Thoracic aorta (tissue), 2 donors: Measurements from ENCODE around the gene KRT16. TPM values are rescaled to one million over a fixed set of nuclear protein-coding genes. Genes with fewer than 3 reads are reported as not detected.

Source experiments
- ATAC-seq: fragments of 150-250 bp; one replicate; pipeline ENCODE4 v1.8.0; 2017; ENCODE audit warnings: low read depth; ENCODE audit not compliant: insufficient number of reproducible peaks, low FRiP score
- DNase-seq: peaks from one replicate; pipeline ENCODE4 v3.0.0-alpha.2; 2020; ENCODE audit warnings: low spot score
- H3K27ac ChIP-seq, 2 donors: fragments of 200-600 bp; sonication (generic); 1 replicate in 1 of 2; 2 replicates in 1 of 2; pipeline ENCODE4 v1.5.1; 2016; ENCODE audit warnings: mild to moderate bottlenecking in 2 of 2, moderate library complexity in 2 of 2
- H3K27me3 ChIP-seq: fragments of 200-600 bp; sonication (generic); replicated peaks from 2 replicates; pipeline ENCODE4 v1.6.0; 2016; ENCODE audit warnings: mild to moderate bottlenecking; ENCODE audit not compliant: insufficient read depth
- H3K36me3 ChIP-seq: fragments of 200-600 bp; sonication (generic); one replicate; pipeline ENCODE4 v1.5.1; 2016
- H3K4me1 ChIP-seq, 2 donors: fragments of 200-600 bp; sonication (generic); 1 replicate in 1 of 2; 2 replicates in 1 of 2; pipeline versions ENCODE4 v1.5.1 to v1.6.0; 2016; ENCODE audit warnings: low read depth in 2 of 2, mild to moderate bottlenecking in 1 of 2; ENCODE audit not compliant: control insufficient read depth in 1 of 2
- H3K4me3 ChIP-seq: fragments of 200-600 bp; sonication (generic); 2 replicates; pipeline ENCODE4 v1.5.1; 2016; ENCODE audit warnings: mild to moderate bottlenecking
- H3K9me3 ChIP-seq: fragments of 200-600 bp; sonication (generic); 2 replicates; pipeline ENCODE4 v1.5.1; 2016
- total RNA-seq, 2 donors: library from RNA; depleted of rRNA; stranded (reverse); fragments of >200 nt; gene quantifications; one replicate each; pipeline versions ENCODE4 v1.1.0 to v1.2.3, GENCODE V29; 2016
- TF ChIP-seq, protein P1 (sequence below): fragments of 200-600 bp; sonication (generic); IDR thresholded peaks from one replicate; pipeline ENCODE4 v1.5.1; 2019; ENCODE audit warnings: antibody characterized with exemption

The KRT16 gene
- total RNA-seq, 2 donors from 2014 or later = 6.5 to 16.8 TPM

DNA sequence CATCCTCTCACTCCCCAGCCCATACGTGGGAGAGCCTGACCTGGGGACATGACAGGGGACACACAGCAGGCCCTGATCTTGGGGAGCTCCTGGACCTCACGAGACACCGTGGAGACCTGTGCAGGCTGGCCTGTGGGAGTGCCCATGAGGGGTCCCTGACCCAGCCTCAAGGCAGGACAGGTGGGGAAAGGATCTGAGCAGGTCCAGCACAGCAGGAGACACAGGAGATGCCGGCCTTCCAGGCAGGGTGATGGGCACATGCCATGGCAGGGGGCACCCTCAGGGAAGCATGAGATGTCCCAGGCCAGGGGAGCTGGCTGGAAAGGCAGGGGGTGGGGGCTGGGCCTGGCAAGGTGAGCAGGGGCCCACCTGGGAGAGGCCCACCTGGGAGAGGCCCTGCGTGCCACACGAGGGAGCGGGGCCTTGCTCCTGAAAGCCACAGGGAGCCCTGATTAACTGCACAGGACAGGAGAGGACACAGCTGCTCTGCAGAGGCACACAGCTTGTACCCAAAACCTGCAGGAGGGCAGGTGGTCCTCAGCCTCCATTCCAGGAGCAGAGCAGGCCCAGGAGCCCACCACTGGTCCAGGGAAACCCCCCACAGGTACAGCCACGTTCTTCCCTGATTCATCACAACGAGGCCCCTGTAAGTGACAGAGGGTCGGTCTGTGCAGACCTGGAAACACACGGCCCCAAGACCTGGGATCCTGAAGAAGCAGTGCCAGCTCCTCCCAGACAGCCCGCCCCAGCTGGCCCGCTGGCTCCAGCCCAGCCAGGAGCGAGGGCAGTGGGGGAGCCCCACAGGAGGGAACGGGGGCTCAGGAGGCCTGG, 38.4 kb upstream of the KRT16 start:
- DNase-seq (no peak), ATAC-seq (no peak)
- Histone ChIP-seq H3K4me1 (peaks cover 6 to 36% of the 10 kb centered on the region in 2 donors), H3K9me3 (no peaks in the 10 kb centered on the region), H3K4me3 (peak overlapping the region; percentile 54), H3K27me3 (no peaks in the 10 kb centered on the region), H3K27ac (peak overlapping the region; percentile 50 to 60), H3K36me3 (no peaks in the 10 kb centered on the region)
- TF ChIP-seq, protein P1, sequence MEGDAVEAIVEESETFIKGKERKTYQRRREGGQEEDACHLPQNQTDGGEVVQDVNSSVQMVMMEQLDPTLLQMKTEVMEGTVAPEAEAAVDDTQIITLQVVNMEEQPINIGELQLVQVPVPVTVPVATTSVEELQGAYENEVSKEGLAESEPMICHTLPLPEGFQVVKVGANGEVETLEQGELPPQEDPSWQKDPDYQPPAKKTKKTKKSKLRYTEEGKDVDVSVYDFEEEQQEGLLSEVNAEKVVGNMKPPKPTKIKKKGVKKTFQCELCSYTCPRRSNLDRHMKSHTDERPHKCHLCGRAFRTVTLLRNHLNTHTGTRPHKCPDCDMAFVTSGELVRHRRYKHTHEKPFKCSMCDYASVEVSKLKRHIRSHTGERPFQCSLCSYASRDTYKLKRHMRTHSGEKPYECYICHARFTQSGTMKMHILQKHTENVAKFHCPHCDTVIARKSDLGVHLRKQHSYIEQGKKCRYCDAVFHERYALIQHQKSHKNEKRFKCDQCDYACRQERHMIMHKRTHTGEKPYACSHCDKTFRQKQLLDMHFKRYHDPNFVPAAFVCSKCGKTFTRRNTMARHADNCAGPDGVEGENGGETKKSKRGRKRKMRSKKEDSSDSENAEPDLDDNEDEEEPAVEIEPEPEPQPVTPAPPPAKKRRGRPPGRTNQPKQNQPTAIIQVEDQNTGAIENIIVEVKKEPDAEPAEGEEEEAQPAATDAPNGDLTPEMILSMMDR = no peak

DNA sequence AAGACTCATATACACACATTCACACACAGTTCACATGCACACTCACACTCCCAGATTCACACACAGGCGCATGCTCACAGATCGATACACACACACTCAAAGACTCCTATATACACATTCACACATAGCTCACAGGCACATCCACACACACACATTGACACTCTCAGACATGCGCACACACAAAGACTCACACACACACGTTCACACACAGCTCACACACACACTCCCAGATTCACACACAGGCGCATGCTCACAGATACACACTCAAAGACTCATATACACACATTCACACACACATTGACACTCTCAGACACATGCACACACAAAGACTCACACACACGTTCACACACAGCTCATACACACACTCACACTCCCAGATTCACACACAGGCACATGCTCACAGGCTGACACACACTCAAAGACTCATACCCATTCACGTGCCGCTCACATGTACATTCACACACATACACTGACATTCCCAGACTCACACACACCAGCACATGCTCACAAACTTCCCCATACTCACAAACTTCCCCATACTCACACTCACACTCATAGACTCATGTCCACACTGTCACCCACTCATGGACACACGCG, 37.5 kb upstream of the KRT16 start:
- Histone ChIP-seq H3K27ac (no peak overlapping the region), H3K4me1 (peaks cover 11 to 32% of the 10 kb centered on the region in 2 donors)
- no peak for DNase-seq

DNA sequence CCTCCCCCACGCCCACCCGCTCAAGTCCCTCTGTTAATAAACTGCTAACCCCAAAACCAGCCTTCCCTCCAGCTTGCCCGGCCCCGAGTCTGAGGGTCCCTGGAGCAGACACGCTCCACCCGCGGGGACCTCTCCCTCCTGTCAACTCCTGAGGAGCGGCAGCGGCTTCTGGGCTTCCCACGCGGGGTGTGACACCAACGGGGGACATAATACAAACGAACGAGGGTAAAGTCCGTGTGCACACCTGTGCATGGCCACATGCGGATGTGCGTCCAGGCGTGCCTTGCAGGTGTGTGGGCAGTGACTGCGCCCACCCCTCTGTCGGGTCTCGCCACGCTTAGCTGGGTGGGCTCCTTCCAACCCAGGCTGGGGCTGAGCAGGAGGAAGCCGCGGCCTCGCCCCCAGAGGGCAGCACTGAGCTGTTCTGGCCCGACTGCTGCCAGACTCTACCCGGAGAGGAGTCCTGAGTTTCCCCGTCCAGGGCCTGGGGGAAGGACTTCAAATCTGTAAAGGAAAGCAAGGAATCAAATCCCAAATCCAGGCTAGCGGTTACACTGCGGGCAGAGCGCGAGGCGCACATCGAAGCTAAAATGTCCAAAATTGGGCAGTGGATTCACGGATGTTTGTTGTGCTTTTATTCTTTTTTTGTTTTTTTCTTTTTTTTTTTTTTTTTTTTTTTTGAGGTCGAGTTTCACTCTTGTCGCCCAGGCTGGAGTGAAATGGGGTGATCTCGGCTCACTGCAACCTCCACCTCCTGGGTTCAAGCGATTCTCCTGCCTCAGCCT, 36.0 kb upstream of the KRT16 start:
- no peak for ATAC-seq
- peaks cover 11 to 32% of the 10 kb centered on the region in 2 donors for H3K4me1 ChIP-seq
- H3K27me3 ChIP-seq = no peaks in the 10 kb centered on the region
- peak; percentile 35 for DNase-seq
- no peaks in the 10 kb centered on the region for H3K36me3 ChIP-seq
- peak overlapping the region; percentile 31 to 60 for H3K27ac ChIP-seq
- H3K4me3 ChIP-seq = peak overlapping the region; percentile 70
- TF ChIP-seq, protein P1 = peak; percentile 84
- no peaks in the 10 kb centered on the region for H3K9me3 ChIP-seq

More for the DNA sequence above, 37.5 kb upstream of the KRT16 start:
- Histone ChIP-seq H3K4me3 (no peak overlapping the region), H3K36me3 (no peaks in the 10 kb centered on the region), H3K27me3 (no peaks in the 10 kb centered on the region), H3K9me3 (no peaks in the 10 kb centered on the region)
- ATAC-seq = no peak
- TF ChIP-seq, protein P1 = no peak

DNA sequence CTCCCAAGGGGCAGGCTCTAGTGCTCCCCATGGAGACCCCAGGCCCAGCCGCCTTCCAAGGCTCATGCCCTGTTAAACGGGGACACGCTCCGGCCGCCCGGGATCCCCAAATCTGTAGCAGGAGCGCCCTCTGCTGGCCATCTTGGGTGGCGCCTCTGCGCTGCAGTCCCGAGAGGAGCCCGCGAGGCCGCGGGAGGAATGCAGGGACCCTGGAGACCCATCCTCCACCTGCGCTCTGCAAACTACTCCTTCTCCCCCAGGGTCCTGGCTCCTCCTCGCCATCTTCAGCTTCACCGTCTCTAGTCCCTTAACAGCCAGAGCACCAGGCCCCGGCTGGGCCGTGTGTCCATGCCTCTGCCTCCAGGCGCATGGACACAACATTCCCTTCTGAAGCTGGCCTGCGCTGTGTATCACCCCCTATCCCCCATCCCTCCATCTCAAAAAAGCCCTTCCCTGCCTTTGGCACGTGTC, 35.4 kb upstream of the KRT16 start:
- Histone ChIP-seq H3K27me3 (no peaks in the 10 kb centered on the region), H3K4me1 (peaks cover 11 to 32% of the 10 kb centered on the region in 2 donors), H3K27ac (peak overlapping the region; percentile 31 to 60), H3K9me3 (no peaks in the 10 kb centered on the region), H3K4me3 (peak overlapping the region; percentile 70), H3K36me3 (no peaks in the 10 kb centered on the region)
- ATAC-seq (peak; percentile 70), DNase-seq (peak; percentile 67)
- TF ChIP-seq, protein P1 = peak; percentile 97
